ENCODE data around the gene MRE11. TPM values are rescaled to one million over a fixed set of nuclear protein-coding genes. Genes with fewer than 3 reads are reported as not detected.

Gene MRE11
- total RNA-seq, 4 donors from 2014 or later, result 12.2 to 45.2 (median 18.4) TPM

GRCh38 chr11:94533696-94534630, 40.3 kb upstream of the MRE11 start:
- H3K4me1 ChIP-seq, result peaks cover 14% of the 10 kb centered on the region

GRCh38 chr11:94533206-94533605, 39.6 kb upstream of the MRE11 start:
- Histone ChIP-seq H3K27me3 (no peaks in the 10 kb centered on the region), H3K4me3 (no peak overlapping the region), H3K9me3 (no peaks in the 10 kb centered on the region), H3K27ac (peak overlapping the region; percentile 15), H3K36me3 (no peaks in the 10 kb centered on the region), H3K4me1 (peaks cover 14% of the 10 kb centered on the region)
- WGBS, result 76% methylated on average over 1 of the region's 1 CpG
- no peak for DNase-seq (ENCODE audit: low spot score in 2 of 2)
- TF ChIP-seq CTCF (IDR thresholded peaks at IDR 0.05) (no peak), POLR2AphosphoS5 (IDR thresholded peaks at IDR 0.05) (no peak)

More at GRCh38 chr11:94533696-94534630, 40.3 kb upstream of the MRE11 start:
- no peak for DNase-seq (ENCODE audit: low spot score in 2 of 2)
- 66% methylated on average over 6 of the region's 6 CpGs for WGBS
- Histone ChIP-seq H3K36me3 (no peaks in the 10 kb centered on the region), H3K27ac (peak overlapping the region; percentile 15), H3K4me3 (no peak overlapping the region), H3K9me3 (no peaks in the 10 kb centered on the region), H3K27me3 (no peaks in the 10 kb centered on the region)
- TF ChIP-seq EP300 (IDR thresholded peaks at IDR 0.05) (no peak), CTCF (IDR thresholded peaks at IDR 0.05) (no peak), POLR2A (IDR thresholded peaks at IDR 0.05) (no peak), POLR2AphosphoS5 (IDR thresholded peaks at IDR 0.05) (no peak)

GRCh38 chr11:94532211-94532610, 38.6 kb upstream of the MRE11 start:
- DNase-seq (ENCODE audit: low spot score in 2 of 2), result no peak
- Histone ChIP-seq H3K4me3 (no peak overlapping the region), H3K27me3 (no peaks in the 10 kb centered on the region), H3K36me3 (no peaks in the 10 kb centered on the region), H3K9me3 (no peaks in the 10 kb centered on the region), H3K27ac (no peak overlapping the region), H3K4me1 (peaks cover 10% of the 10 kb centered on the region)
- WGBS, result 95% methylated on average over 3 of the region's 3 CpGs
- TF ChIP-seq POLR2A (IDR thresholded peaks at IDR 0.05) (no peak), CTCF (IDR thresholded peaks at IDR 0.05) (no peak), EP300 (IDR thresholded peaks at IDR 0.05) (no peak), POLR2AphosphoS5 (IDR thresholded peaks at IDR 0.05) (no peak)

- Histone ChIP-seq H3K36me3 (no peaks in the 10 kb centered on the region), H3K9me3 (no peaks in the 10 kb centered on the region), H3K4me3 (no peak overlapping the region), H3K27ac (no peak overlapping the region), H3K27me3 (no peaks in the 10 kb centered on the region), H3K4me1 (peaks cover 11% of the 10 kb centered on the region)
- no peak for DNase-seq (ENCODE audit: low spot score in 2 of 2)
- no peak for TF ChIP-seq POLR2AphosphoS5 (IDR thresholded peaks at IDR 0.05)
- TF ChIP-seq EP300 (IDR thresholded peaks at IDR 0.05), result no peak
- no peak for TF ChIP-seq CTCF (IDR thresholded peaks at IDR 0.05)
- no peak for TF ChIP-seq POLR2A (IDR thresholded peaks at IDR 0.05)
Measured at GRCh38 chr11:94528551-94528950, 34.9 kb upstream of the MRE11 start.

GRCh38 chr11:94526645-94527438, 33.2 kb upstream of the MRE11 start:
- TF ChIP-seq POLR2AphosphoS5 (IDR thresholded peaks at IDR 0.05) (no peak), CTCF (IDR thresholded peaks at IDR 0.05) (no peak), POLR2A (IDR thresholded peaks at IDR 0.05) (no peak), EP300 (IDR thresholded peaks at IDR 0.05) (no peak)
- H3K27me3 ChIP-seq, result no peaks in the 10 kb centered on the region
- no peak overlapping the region for H3K27ac ChIP-seq
- WGBS, result 42% methylated on average over 4 of the region's 4 CpGs
- DNase-seq (ENCODE audit: low spot score in 2 of 2), result no peak
- H3K4me1 ChIP-seq, result peaks cover 11% of the 10 kb centered on the region
- no peaks in the 10 kb centered on the region for H3K9me3 ChIP-seq
- H3K4me3 ChIP-seq, result no peak overlapping the region
- no peaks in the 10 kb centered on the region for H3K36me3 ChIP-seq
